Measurements from ENCODE around the gene DNAH8. TPM values are rescaled to one million over a fixed set of nuclear protein-coding genes. Genes with fewer than 3 reads are reported as not detected.

Gene DNAH8
- total and polyA plus RNA-seq, 2 experiments from 2014 or later: 0.03 to 0.15 TPM

GRCh38 chr6:39054577-39055142 is 339.5 kb downstream of the DNAH8 start:
- H3K9me3 ChIP-seq (ENCODE audit: low read depth): no peaks in the 10 kb centered on the region
- H3K36me3 ChIP-seq (replicated peaks; ENCODE audit: insufficient read depth, low read depth): no peaks in the 10 kb centered on the region
- H4K20me1 ChIP-seq (ENCODE audit: insufficient read depth, poor library complexity, severe bottlenecking): no peaks in the 10 kb centered on the region
- H3K27ac ChIP-seq: no peak overlapping the region
- TF ChIP-seq, protein P1, sequence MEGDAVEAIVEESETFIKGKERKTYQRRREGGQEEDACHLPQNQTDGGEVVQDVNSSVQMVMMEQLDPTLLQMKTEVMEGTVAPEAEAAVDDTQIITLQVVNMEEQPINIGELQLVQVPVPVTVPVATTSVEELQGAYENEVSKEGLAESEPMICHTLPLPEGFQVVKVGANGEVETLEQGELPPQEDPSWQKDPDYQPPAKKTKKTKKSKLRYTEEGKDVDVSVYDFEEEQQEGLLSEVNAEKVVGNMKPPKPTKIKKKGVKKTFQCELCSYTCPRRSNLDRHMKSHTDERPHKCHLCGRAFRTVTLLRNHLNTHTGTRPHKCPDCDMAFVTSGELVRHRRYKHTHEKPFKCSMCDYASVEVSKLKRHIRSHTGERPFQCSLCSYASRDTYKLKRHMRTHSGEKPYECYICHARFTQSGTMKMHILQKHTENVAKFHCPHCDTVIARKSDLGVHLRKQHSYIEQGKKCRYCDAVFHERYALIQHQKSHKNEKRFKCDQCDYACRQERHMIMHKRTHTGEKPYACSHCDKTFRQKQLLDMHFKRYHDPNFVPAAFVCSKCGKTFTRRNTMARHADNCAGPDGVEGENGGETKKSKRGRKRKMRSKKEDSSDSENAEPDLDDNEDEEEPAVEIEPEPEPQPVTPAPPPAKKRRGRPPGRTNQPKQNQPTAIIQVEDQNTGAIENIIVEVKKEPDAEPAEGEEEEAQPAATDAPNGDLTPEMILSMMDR (IDR thresholded peaks at IDR 0.05; ENCODE audit: poor library complexity): no peak
- TF ChIP-seq EZH2 (IDR thresholded peaks at IDR 0.05; ENCODE audit: borderline replicate concordance) (no peak), EZH2phosphoT487 (IDR thresholded peaks at IDR 0.05; ENCODE audit: low read depth, severe bottlenecking, unreplicated experiment) (no peak)
- no peak overlapping the region for H2AFZ ChIP-seq
- DNase-seq (ENCODE audit: low spot score): no peak
- H3K4me2 ChIP-seq: no peak overlapping the region
- WGBS (ENCODE audit: low lambda C conversion rate, missing lambda C conversion rate): 67% methylated on average over 9 of the region's 9 CpGs
- H3K9me2 ChIP-seq (replicated peaks; ENCODE audit: insufficient read depth): no peaks in the 10 kb centered on the region
- H3K79me2 ChIP-seq: no peaks in the 10 kb centered on the region
- H3K27me3 ChIP-seq: peaks cover 20% of the 10 kb centered on the region
- no peak overlapping the region for H3K4me3 ChIP-seq
- no peaks in the 10 kb centered on the region for H3K4me1 ChIP-seq (ENCODE audit: insufficient read depth)

GRCh38 chr6:39055661-39056060 is 340.6 kb downstream of the DNAH8 start:
- Histone ChIP-seq H3K27ac (no peak overlapping the region), H3K36me3 (replicated peaks; ENCODE audit: insufficient read depth, low read depth) (no peaks in the 10 kb centered on the region), H2AFZ (no peak overlapping the region), H4K20me1 (ENCODE audit: insufficient read depth, poor library complexity, severe bottlenecking) (no peaks in the 10 kb centered on the region), H3K27me3 (peaks cover 12% of the 10 kb centered on the region), H3K4me1 (ENCODE audit: insufficient read depth) (no peaks in the 10 kb centered on the region), H3K4me3 (no peak overlapping the region), H3K4me2 (no peak overlapping the region), H3K79me2 (no peaks in the 10 kb centered on the region), H3K9me2 (replicated peaks; ENCODE audit: insufficient read depth) (no peaks in the 10 kb centered on the region), H3K9me3 (ENCODE audit: low read depth) (no peaks in the 10 kb centered on the region)
- 82% methylated on average over 7 of the region's 7 CpGs for WGBS (ENCODE audit: low lambda C conversion rate, missing lambda C conversion rate)
- no peak for TF ChIP-seq EZH2phosphoT487 (IDR thresholded peaks at IDR 0.05; ENCODE audit: low read depth, severe bottlenecking, unreplicated experiment)
- TF ChIP-seq EZH2 (IDR thresholded peaks at IDR 0.05; ENCODE audit: borderline replicate concordance): no peak
- TF ChIP-seq, protein P1 (IDR thresholded peaks at IDR 0.05; ENCODE audit: poor library complexity): no peak
- DNase-seq (ENCODE audit: low spot score): no peak

DNA sequence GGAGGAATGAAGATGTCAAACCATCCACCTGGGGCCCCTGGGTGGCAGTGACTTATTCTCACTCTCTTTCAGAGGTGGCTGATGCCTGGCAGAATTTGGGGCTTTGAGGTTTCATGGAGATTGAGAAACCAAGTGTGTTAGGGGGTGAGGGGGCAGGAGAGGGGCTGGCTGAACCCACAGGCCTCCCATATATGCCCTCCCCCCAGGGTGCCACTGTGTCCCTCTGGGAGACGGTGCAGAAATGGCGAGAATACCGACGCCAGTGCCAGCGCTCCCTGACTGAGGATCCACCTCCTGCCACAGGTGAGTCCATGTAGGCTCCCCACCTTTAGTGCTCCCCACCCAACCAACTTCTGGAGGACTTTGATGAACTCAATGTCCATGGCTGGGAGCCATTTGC is 341.1 kb downstream of the DNAH8 start:
- 95% methylated on average over 5 of the region's 5 CpGs for WGBS (ENCODE audit: low lambda C conversion rate, missing lambda C conversion rate)
- Histone ChIP-seq H3K4me2 (no peak overlapping the region), H2AFZ (no peak overlapping the region), H3K79me2 (no peaks in the 10 kb centered on the region), H3K9me2 (replicated peaks; ENCODE audit: insufficient read depth) (no peaks in the 10 kb centered on the region), H3K27ac (no peak overlapping the region), H3K36me3 (replicated peaks; ENCODE audit: insufficient read depth, low read depth) (no peaks in the 10 kb centered on the region), H4K20me1 (ENCODE audit: insufficient read depth, poor library complexity, severe bottlenecking) (no peaks in the 10 kb centered on the region), H3K9me3 (ENCODE audit: low read depth) (no peaks in the 10 kb centered on the region), H3K4me3 (no peak overlapping the region), H3K27me3 (peaks cover 6% of the 10 kb centered on the region), H3K4me1 (ENCODE audit: insufficient read depth) (peaks cover 5% of the 10 kb centered on the region)
- TF ChIP-seq EZH2 (IDR thresholded peaks at IDR 0.05; ENCODE audit: borderline replicate concordance) (no peak), EZH2phosphoT487 (IDR thresholded peaks at IDR 0.05; ENCODE audit: low read depth, severe bottlenecking, unreplicated experiment) (no peak)
- TF ChIP-seq, protein P1 (IDR thresholded peaks at IDR 0.05; ENCODE audit: poor library complexity): no peak
- no peak for DNase-seq (ENCODE audit: low spot score)
